ENCODE results near the gene DPP7. TPM values are rescaled to one million over a fixed set of nuclear protein-coding genes. Genes with fewer than 3 reads are reported as not detected.

The DPP7 gene
- total and polyA plus RNA-seq, 2 of the 4 experiments (the other 2 are of a cell fraction) = 14.9 to 76.4 TPM

GRCh38 chr9:137107312-137107921 lies 7.1 kb downstream of the DPP7 start:
- Histone ChIP-seq H2AK5ac (ENCODE audit: low read depth, low read length) (no peak overlapping the region), H3K23ac (ENCODE audit: low read depth, low read length) (no peak overlapping the region), H2BK5ac (ENCODE audit: low read depth, low read length, poor library complexity, severe bottlenecking) (no peak overlapping the region), H2AK9ac (replicated peaks; ENCODE audit: low read depth, low read length, poor library complexity) (no peak overlapping the region), H3K9me3 (ENCODE audit: control insufficient read depth, insufficient read depth, low read length) (no peaks in the 10 kb centered on the region; the same call in 1 of the 2 replicates), H3K14ac (replicated peaks; ENCODE audit: low read depth, low read length) (no peak overlapping the region), H3K18ac (ENCODE audit: low read depth, low read length) (no peak overlapping the region), H3K4me2 (ENCODE audit: low read depth, low read length) (no peak overlapping the region), H2BK20ac (ENCODE audit: low read depth, low read length) (no peak overlapping the region), H3K27me3 (ENCODE audit: control insufficient read depth, insufficient read depth, low read length) (no peaks in the 10 kb centered on the region), H3K4ac (ENCODE audit: low read depth, low read length) (no peak overlapping the region), H2AFZ (replicated peaks; ENCODE audit: low read length, poor library complexity) (no peak overlapping the region), H3K79me1 (ENCODE audit: low read depth in 1 of 2, low read length in 2 of 2) (peaks cover 0 to 15% of the 10 kb centered on the region in 2 experiments; a peak in 2 of 4 replicates), H3K56ac (ENCODE audit: extremely low read depth, insufficient read depth, low read length) (no peak overlapping the region), H3K27ac (ENCODE audit: insufficient read depth, low read length) (no peak overlapping the region), H3K4me1 (ENCODE audit: control insufficient read depth, insufficient read depth, low read length) (no peaks in the 10 kb centered on the region), H3K4me3 (ENCODE audit: insufficient read depth, low read depth, low read length) (no peak overlapping the region), H4K91ac (ENCODE audit: insufficient read depth, low read depth, low read length) (no peak overlapping the region), H4K5ac (ENCODE audit: low read depth, low read length) (no peak overlapping the region), H4K8ac (ENCODE audit: low read depth in 2 of 2, low read length in 2 of 2) (no peak overlapping the region), H2BK120ac (ENCODE audit: low read depth, low read length) (no peak overlapping the region), H3K36me3 (ENCODE audit: control insufficient read depth, insufficient read depth, low read length) (peaks cover 77% of the 10 kb centered on the region), H4K20me1 (ENCODE audit: insufficient read depth, low read length) (peaks cover 5% of the 10 kb centered on the region; the same call in 1 of the 2 replicates), H3K9ac (ENCODE audit: low read depth, low read length) (no peak overlapping the region), H3K9me1 (ENCODE audit: insufficient read depth, low read length) (no peaks in the 10 kb centered on the region; the same call in 1 of the 2 replicates), H2BK15ac (ENCODE audit: low read depth, low read length) (no peak overlapping the region)
- TF ChIP-seq BHLHE40 (IDR thresholded peaks at IDR 0.05; ENCODE audit: low read depth, low read length) (no peak), POLR2A (IDR thresholded peaks at IDR 0.05; ENCODE audit: low read depth, low read length) (no peak), MAFK (IDR thresholded peaks at IDR 0.05; ENCODE audit: low read depth, low read length) (no peak), NFE2L2 (IDR thresholded peaks at IDR 0.05; ENCODE audit: low read depth, low read length) (no peak), MXI1 (IDR thresholded peaks at IDR 0.05; ENCODE audit: borderline replicate concordance, low read depth, low read length) (no peak), SMC3 (IDR thresholded peaks at IDR 0.05; ENCODE audit: low read depth, low read length) (no peak), CHD1 (IDR thresholded peaks at IDR 0.05; ENCODE audit: low read depth, low read length) (no peak), RCOR1 (IDR thresholded peaks at IDR 0.05; ENCODE audit: insufficient replicate concordance, low read length) (no peak), CTCF (conservative IDR thresholded peaks at IDR 0.05; ENCODE audit: low read depth, low read length) (no peak), RAD21 (IDR thresholded peaks at IDR 0.05; ENCODE audit: low read length) (no peak), MAZ (IDR thresholded peaks at IDR 0.05; ENCODE audit: borderline replicate concordance, low read depth, low read length) (no peak)
- DNase-seq (no peak), ATAC-seq (ENCODE audit: low read depth) (no peak)
- no TSS peak for BruUV-seq (replicated peaks)
- 98% methylated on average over 8 of the region's 27 CpGs; no CpG with 5 or more reads in 1 of the 2 experiments for WGBS, 2 experiments (ENCODE audit: extremely low coverage in 2 of 2, insufficient read length in 1 of 2)
- CTCF ChIA-PET = no interaction called here
- dilution Hi-C loops (cut with HindIII; ENCODE audit: low sequenced_read_pairs, unreplicated experiment) (no loop called here), intact Hi-C loops (cut with micrococcal nuclease) (no loop called here), in situ Hi-C loops (cut with MboI; ENCODE audit: low sequenced_read_pairs) (no loop called here)
- POLR2A ChIA-PET (ENCODE audit: unreplicated experiment) = no interaction called here

Measured in IMR-90 (cell line).